Prostate gland (tissue), 2 donors: ENCODE data around the gene OR10J5.

Experiments used
- CTCF ChIP-seq, 4 experiments: fragments of 200-600 bp in 2 of 4; fragments of 450-650 bp in 2 of 4; sonication (generic) in 2 of 4; IDR thresholded peaks; 1 replicate in 3 of 4; 2 replicates in 1 of 4; pipeline ENCODE4 v1.5.1; 2016 to 2019; ENCODE audit warnings: antibody characterized with exemption in 4 of 4, mild to moderate bottlenecking in 2 of 4, moderate library complexity in 2 of 4
- POLR2AphosphoS5 ChIP-seq: sonication (generic); formaldehyde crosslinking; IDR thresholded peaks from one replicate; pipeline ENCODE4 v1.6.1; 2017; ENCODE audit warnings: antibody characterized with exemption

GRCh38 chr1:159584536-159584935 lies 48.7 kb upstream of the OR10J5 start:
- TF ChIP-seq CTCF (IDR thresholded peaks at IDR 0.05) (no peak), POLR2AphosphoS5 (no peak)
